Measurements from ENCODE around the gene MMADHC. TPM values are rescaled to one million over a fixed set of nuclear protein-coding genes. Genes with fewer than 3 reads are reported as not detected.

The MMADHC gene
- total RNA-seq: 184 and 204 TPM in 2 replicates

DNA sequence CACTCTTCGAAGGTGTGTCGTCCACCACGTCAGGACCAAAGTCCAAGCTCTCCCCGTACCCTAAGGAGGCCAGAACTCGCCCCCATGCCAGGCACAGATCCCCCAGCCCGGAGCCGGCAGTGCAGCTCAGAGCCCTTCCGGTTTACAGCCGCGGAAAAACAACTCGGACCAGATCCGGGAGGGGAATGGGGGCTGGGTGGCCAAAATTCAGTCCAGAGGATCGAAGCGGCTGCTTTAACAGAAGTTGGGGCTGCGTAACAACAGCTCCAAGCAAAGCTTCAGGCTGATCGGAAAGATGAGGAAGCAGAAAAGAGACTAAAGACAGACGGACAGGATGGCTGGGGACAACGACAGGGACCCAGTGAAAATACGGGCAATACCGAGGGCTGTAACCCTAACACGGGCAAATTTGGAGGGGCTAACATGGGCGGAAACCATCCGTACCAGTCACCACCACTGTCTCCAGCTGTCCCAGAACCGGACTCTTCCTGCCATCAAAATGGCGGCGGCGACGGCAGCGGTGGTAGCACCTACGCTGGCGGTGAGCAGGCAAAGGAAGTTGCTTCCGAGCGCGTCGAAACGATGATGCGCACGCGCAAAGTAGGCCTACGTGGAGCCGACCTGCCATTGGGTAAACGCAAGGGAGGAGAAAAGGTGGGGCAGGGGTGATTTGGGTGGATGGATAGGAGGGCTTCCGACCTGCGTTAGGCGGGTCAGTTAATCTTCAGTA is at the start of gene MMADHC:
MMADHC (minus strand) TSS at position 556 of the 730 bp plus-strand sequence. CDS start 678 bp downstream, outside the sequence.
- DNase-seq: peak; percentile 98

DNA sequence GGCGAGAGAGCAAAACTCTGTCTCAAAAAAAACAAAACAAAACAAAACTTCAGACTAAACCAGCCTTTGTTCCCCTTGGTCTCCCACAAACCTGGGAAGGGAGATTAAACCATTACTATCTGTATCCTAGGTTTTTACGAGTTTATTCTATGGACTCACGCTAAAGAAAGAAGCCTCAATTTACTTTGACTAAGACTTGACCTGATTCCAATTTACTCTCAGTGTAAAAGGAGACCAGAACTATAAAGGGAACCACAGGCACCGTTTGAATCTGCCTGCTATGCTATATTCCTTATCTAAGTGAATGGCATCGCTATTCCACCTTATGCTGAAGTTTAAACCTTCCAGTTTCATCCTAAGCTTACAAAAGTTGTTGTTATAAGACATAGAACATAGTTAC is 46.5 kb upstream of the MMADHC start:
- DNase-seq: no peak

DNA sequence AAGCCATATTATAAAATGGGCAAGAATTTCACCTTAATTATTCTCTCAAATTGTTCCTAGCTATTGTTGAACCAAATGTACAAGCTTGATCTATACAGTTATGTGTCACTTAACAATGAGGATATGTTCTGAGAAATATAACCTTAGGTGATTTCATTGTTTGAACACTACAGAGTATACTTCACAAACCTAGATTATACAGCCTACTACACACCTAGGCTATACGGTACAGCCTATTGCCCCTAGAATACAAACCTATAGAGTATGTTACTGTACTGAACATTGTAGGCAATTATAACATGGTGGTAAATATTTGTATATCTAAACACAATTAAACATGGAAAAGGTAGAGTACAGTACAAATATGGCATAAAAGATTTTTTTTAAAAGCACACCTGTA is 42.9 kb upstream of the MMADHC start:
- DNase-seq: no peak

DNA sequence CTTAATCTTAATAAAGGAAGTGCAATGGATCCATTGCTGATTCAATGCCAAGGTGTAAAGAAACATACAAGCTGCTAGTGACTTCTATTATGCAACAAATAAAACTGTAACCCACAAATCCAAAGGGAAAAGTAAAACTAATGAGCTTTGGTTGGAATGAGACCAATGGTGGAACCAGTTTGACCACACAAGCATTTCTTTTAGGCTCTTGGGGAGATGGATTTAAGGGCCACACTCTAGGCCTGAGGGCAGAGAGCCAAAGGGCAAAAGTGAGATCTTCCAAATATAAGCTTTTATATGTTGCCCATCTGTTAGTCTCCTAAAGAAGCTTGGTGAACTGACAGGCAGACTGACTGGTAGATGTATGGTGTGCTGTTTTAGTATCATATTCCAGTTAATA is 41.5 kb upstream of the MMADHC start:
- DNase-seq: no peak

DNA sequence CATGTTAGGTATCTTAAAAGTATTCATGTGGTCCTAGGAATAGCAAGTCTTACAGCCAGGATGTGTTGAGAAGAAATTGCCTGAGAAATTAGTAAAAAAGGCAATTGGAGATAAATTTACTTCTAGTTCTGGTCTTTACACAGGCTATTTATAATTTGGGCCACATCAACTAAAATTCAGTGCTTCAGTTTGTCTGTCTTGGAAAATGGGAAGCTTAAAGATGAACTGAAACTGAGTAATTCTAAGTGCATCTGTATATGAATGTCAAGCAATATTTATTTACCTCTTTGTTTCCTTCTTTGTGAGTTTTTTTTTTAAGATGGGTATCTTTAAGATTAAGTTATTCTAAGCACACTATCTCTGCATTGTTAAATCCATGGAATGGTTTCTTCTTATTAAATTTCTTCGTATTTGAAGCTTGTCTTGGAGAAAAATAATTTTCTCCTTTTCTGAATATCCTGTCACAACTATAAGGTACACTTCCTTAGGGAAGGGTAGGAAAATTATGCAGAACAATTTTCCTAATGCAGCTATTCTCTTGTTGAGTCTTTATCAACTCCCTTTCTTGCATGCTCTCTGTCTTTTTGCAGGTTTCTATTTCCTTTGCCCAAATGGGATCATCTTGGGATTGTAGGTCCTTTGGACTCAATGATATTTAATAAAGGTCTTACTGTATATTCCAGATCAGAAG is 39.7 kb upstream of the MMADHC start:
- DNase-seq: no peak

DNA sequence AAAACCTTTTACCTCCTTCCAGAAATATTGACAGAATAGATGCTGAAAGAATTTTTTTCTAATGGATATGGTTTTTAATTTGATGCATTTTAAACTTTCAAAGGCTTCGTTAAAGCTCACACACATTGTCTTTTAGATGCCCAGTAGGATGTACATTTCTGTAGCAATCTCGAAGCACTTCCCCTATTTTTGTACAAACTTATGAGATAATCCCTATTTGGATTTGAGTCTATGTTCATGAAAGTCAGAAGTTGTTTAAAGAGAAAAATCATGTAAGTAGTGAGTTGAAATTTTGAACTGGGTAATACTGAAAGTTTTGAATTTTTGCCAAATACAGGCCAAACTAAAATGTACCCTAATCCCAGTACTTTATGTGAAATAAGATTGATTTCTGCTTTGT is 38.1 kb upstream of the MMADHC start:
- no peak for DNase-seq

DNA sequence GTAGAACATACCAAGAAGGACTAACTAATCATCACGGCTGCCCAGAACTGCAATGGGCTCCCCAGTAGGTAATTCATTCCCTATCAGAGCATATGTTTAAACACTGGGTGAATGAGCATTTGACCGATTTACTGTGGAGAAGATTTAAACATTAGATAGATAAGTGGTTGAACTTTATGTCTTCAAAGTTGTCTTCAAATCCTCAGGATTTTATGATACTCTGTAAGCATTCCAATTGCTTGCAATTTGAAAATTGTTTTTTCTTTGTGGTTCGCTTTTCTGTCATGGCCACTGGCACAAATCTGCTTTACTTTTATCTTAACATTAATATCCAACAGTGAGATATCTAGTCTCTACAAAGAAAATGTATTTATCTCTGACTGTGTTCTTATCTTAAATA is 37.7 kb upstream of the MMADHC start:
- no peak for DNase-seq

DNA sequence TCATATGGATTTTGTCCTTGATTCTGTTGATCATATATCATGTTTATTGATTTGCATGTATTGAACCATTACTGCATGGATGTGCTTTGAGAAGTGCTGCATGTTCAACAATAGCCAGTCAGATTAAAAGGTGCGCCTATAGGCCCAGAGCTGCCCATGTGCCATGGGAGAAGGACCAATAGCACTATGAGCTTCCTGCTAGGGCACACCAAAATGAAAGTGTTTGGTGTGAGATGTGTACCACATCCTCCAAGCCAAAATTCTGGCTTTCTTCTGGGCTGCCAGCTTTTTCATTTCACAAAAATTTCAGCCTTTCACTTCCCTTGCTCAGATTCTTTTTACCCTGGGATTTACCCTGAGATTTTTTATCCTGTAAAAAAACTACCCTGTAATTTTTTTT is 34.8 kb upstream of the MMADHC start:
- DNase-seq: no peak

DNA sequence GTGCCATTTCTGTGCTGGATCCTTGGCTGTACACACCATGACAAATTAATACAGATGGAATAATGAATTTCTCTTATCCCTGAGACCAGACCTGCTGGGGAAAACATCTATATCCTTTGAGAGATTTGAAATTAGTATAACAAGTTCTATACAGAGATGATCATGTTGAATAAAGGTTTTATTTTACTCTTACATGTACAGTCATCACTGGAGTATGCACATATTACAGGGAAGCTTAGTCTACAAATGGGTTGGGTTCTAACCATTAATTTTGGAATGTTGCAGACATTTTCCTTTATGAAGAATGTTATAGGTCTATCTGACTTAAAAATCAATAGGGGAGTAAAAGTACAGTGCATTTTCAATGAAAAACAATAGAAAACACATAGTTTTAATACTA is 29.9 kb upstream of the MMADHC start:
- DNase-seq: no peak

DNA sequence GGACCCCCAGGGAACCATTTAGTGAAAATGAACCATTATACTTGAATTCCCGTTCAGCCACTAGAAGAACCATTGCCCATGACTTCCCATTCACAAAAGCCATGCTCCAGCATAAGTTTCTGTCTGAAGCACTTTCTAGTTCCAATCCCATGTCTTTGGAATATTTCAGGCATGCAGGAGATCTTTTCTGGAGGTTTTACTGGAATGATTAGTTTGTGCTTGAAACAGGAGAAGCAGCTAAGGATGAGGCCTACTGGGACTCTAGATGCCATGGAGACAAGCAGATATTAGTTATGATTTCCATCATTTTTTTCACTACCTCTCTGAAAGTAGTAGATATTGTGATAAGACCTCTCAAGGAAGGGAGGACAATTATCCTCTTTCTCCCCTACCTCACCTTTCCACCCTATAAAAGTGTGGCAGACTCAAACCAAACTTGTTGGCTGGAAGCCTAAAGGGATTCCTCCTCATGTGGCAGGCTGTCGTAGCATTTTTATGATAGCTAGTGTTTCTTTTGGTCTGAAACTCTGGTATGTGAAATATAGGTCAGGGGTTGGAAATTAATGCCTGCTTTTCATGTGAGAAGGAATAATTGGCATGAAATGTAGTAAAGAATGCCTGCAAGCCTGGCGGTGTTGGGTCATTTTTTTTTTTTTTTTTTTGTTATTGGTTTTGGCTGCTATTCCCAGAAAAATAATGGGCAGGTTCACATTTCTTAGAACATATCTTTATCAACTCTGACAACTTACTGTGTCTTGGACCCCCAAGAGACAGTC is 29.3 kb upstream of the MMADHC start:
- DNase-seq: no peak

DNA sequence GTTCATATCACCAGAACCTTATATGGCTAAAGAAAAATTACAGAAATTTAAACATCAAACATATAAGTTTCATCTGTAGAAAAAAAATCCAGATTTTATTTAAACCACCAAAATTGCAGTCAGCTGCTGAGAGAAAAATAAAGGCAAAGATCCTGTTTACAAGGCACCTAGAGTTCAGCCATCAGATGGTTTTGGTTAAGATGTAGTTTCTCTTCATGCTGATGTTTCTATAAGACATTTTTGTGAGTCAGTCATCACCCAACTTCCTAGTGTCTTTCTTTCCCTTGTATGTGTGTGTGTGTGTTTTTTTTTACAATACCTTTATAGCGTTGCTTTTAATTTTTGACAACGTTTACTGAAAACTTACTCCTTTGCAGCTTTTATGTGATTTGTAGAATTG is 26.1 kb upstream of the MMADHC start:
- no peak for DNase-seq

DNA sequence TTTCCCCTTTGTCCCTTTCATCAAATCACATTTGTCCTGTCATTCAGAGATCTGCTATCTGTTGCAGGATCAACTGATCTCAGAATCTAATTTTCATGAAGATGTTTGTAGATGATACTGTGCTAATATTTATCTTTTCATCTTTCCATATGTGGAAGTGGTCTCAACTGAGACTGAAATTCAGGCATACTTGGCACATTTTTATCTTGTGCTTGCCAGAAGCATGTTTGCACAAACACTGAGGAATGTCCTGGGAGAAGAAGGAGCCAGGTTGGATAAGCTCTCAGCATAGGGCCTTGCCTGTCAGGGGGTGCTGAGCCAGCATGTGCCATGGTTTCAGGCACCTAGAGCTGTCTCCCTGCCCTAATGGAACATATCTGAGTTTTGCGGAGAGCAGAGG is 24.5 kb upstream of the MMADHC start:
- no peak for DNase-seq

DNA sequence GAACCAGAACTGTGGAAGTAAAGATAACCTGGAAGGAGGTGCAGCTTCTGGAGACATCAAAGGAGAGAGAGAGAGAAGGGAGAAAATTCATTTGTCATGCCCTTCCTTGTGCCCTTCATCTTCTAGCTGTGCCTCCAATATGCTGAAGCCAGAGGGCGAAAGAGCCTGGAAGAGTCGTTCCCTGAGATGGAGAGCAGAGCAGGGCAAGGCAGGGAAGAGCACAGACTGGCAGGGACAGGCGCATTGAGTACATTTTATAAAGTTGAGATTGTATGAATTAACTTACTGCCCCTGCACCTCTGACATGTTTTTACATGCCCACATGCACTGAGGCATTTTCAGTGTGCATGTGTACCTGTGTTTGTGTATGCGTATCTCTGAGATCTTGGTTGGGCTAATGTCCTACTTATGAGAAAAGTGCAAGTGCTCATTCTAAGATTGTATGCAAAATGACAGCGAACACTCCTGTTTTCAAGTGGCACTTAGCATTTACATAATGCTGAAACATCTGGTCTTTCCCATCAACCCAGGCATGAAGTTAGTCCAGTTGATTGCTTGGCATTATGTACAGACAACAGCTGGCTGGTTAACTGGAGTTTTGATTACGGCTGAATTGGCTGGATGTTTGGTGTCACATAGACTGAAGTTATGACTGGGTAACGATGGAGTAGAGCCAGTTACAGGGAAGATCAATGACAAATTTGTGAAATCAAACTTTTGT is 23.7 kb upstream of the MMADHC start:
- DNase-seq: no peak

DNA sequence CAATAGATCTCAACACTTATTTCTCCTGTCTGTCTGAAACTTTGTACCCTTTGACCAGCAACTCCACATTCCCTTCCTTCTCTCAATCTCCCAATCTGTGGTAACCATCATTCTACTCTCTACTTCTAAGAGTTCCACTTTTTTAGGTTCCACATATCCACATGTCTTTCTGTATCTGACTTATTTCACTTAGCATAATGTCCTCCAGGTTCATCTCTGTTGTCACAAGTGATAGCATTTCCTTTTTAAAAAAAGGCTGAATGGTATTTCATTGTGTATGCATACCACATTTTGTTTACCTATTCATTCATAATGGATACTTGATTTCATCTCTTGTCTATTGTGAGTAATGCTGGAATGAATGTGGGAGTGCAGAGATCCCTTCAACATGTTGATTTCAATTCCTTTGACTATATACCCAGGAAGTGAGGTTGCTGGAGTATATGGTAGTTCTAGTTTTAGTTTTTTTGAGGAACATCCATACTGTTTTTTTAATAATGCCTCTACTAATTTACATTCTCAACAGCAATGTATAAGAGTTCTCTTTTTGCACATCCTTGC is 18.8 kb upstream of the MMADHC start:
- DNase-seq: no peak

DNA sequence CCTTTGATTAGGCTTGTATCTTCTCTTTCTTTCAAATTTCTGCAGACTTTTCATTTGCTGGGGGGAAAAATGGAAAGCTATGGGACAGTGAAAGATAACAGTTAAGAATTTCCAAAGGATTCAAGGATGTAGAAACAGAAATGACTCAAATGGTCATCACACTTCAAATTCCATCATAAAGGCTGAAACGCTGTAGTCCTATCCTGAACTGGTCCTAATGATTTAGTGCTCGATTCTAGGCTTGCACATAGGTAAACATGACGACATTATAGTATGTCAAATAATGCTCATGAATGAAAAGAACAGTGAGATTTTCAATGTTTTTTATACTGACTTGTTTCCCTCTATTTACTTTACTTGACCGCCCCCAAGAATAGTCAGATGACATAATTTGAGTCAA is 15.7 kb upstream of the MMADHC start:
- no peak for DNase-seq

DNA sequence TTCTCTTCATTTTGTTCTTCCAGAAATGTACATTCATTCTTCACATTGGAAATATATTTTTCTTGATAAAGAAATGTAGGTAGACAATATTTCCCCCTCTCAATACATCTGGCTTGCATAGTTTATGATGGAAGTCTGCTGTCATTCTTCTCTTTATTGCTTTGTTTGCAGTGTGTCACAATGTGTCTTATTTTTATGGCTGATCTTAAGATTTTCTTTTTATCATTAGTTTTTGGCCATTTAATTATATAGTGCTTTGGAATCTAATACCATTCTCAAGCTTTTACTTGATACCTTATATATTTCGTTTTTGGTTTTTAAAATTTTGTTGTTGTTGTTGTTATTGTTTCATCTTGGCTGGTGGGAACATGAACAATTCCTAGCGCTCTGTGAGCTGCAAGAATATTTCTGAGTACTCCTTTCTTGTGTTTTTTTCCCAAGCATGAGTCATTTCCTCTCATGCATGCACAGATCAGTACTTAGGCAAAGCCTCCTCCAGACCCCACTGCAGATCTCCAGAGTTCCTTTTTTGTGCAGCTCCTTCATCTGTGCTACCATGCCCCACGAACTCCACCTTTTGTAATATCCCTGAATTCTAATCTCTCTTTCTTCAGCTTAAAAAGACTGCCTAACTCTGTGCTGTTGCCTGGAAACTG is 13.7 kb upstream of the MMADHC start:
- DNase-seq: peak; percentile 51

DNA sequence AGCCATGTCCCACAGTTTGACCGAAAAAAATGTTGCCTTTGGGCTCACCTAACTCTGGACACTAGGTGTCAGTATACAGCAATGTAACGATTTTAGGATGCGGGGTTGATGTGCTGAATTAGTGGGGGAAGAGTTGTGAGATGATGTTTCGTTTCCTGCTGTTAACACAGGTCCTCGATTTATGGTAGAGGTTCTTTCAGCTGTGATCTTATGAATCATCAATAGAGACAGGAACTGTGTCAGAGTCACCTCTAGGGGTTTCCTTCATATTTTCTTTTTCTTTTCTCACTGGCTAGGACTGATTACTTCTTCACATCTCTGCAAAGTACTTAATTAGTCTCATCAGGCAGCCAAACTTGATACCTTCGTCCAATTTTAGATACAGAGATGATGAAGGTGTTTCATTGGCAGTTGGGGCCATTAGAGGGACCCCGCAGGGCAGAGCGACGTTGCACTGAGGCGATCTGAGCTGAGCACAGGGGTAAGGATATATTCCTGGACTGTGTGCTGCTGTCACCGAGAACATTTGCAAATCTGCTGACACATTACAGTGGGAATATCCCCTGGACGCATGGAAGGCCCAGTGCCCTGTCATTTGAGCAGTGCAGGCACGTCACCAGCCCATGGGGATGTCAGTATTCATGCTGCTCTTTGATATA is 10.2 kb upstream of the MMADHC start:
- DNase-seq: peak; percentile 85

DNA sequence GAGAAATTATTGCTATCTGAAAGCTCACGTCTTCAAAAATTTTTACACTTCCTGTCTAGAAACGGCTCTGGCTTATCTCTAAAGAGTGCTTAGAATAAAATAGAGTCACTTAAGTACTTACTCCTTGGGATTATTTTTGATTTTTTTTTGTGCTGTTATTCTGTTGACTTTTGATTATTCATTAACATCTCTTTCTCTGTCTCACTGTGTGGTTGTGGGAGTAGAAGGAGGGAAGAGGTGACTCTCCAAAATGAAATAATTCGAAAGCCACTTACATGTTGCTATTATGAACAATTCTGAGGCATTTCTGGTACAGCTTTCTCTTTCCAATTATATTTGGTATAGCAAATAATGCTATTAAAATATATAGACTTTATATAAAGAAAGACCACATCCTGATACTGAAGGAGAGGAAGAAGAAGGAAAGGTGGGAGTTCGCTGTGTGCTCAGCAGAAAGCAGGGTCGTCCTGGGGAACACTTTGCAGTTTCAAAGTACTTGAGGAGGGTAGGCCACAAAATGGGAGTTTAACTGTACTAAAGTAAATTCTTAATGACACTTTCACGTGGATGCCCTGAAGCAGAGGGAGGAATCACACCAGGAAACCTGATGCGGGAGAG is 9.6 kb upstream of the MMADHC start:
- no peak for DNase-seq

DNA sequence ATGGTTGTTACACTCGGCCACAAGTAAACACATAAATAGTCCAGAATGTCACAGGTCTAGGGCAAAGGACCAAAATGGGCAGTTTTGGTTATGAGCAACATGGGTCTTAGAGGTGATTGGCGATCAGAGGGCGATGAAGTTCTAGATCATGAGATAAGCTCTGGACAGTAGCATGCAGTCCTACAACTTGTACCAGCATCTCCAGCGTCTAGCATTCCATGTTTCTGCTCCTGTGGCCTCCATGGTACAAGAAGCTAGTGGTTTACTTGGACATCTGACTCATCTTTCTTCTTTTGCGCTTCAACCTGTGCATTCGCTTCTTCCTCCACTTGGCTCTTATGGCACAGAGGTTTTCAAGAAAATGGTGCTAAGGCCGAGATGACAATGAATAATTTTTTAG is 8.9 kb upstream of the MMADHC start:
- DNase-seq: no peak

DNA sequence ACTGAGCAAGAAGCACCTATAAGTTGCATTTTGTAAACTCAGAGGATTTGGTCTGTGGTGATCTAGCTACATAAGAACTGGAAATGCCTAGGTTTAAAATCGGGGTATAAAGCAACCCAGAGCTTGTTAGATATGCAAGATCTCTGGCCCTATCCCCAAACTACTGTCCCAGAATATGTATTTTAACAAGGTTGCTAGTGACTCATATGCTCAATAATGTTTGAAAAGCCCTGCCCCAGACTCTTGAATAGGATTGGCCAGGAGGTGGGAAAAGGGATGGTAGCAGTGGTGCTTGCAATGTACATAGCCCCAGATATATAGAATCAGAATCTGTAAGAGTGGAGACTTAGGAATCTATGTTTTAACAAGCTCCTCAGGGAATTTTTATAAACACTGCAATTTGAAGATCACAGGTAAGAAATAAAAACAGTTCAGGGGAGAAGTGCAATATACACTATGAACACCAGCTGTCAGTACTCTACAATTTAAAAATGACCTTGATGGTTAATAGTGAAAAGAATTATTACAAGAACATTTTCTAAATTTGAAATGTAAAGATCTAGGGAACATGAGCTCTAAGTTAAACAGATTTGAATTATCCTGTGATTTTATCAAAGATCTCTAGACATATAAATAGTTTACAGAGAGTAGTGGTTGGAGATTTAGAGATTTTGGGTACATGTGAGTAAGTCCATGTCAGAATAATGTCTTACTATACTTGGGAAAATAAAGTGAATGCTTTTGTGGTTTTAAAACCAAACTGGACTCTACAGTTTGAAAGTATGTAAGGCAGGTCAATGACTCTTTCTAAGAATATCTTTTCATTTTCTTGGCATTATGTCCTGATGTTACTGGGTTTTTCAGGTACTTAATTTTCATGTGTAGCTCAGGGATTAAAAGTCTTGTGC is 7.7 kb upstream of the MMADHC start:
- DNase-seq: no peak

All from dermis blood vessel endothelial cell (primary cell).